ENCODE measurements around the gene GSTM2.
A peak's percentile ranks its signal among the peaks of the same experiment; 100 is the strongest.
"Not testable (repeated sequence)": the region's sequence is repeated elsewhere in the genome, so short reads cannot be mapped to it uniquely, and the experiment has no call there.

The GSTM2 gene

DNA sequence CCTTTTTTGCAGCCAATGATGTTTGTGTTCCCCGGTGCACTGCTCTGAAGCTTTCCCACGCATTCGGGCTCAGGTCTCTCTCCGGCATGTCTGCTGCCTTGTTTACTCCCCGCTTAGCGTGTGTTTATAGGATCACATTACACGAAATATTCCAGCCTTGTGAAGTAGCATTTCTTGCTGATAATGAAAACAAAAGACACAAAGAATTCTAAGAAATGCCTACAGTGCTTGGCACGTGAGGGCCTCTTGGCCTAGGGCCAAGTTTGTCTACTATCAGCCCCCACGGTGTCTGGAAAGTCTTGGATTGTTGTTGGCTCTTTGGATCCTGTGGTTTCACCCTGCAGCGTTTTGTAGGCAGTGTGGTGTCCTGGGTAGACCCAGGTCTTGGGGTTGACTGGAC is 23.2 kb upstream of the GSTM2 start:
- DNase-seq (ENCODE audit: low read depth, low spot score) = no peak

- no peak for DNase-seq (ENCODE audit: low read depth, low spot score)
Measured at GRCh38 chr1:109649491-109649914, 18.4 kb upstream of the GSTM2 start.

- DNase-seq (ENCODE audit: low read depth, low spot score) = no peak
Measured at GRCh38 chr1:109650609-109651008, 17.2 kb upstream of the GSTM2 start.

DNA sequence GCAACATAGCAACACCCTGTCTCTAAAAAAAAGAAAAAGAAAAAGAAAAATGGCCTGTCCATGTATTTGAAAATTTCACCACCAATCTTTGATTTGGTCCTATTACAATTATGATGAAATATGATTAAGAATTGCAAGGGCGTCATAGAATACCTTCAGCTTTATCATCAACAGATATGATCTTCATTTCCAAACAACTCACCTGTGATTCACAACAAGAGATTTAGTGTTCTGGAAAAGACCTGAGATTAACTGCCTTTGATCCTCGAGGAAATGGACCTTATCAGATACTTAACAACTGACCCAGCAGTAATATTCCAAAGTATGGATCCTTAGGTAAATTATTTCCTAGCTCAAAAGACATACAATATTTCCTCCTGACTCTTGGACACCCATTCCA is 15.5 kb upstream of the GSTM2 start:
- DNase-seq (ENCODE audit: low read depth, low spot score) = no peak

DNA sequence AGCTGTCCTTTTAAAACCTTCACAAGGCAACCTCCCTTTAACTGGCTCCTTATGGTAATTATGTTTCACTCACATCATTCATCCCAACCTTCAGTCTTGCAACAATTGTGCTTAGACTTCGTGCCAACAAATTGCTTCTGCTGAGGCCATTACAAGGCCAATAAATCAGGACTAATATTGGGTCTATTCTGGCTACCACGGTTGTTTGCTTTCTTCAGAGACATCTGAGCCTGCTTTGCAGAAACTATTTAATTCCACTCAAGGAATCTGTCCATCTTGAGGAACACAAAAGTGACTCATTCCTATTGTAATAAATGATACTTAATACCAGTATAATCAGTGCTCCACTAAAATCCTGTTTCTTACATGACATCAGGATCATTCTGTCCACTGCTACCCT is 14.6 kb upstream of the GSTM2 start:
- no peak for DNase-seq (ENCODE audit: low read depth, low spot score)

GRCh38 chr1:109654519-109654918 is 13.3 kb upstream of the GSTM2 start:
- DNase-seq (ENCODE audit: low read depth, low spot score) = no peak

- DNase-seq (ENCODE audit: low read depth, low spot score) = peak; percentile 59
Measured at GRCh38 chr1:109655615-109656519, 12.0 kb upstream of the GSTM2 start, which contains the start of gene GSTM4. TSS of gene GSTM4 (plus strand) at chr1:109656099. CDS start at chr1:109656390, 291 bp downstream.

DNA sequence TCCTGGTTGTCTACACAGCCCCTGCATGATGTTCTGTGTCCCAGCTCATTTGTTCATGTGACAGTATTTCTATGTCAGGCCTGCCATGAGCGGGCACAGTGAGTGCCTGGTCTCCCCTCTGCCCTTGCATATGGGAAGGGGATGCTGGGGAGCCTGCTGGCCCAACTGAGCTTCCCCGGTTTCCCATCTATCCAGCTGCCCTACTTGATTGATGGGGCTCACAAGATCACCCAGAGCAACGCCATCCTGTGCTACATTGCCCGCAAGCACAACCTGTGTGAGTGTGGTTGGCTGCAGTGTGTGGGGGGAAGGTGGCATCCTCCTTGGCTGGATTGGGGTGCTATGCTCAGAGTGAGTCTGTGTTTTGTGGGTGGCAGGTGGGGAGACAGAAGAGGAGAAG is 10.5 kb upstream of the GSTM2 start:
- no peak for DNase-seq (ENCODE audit: low read depth, low spot score)

GRCh38 chr1:109657970-109658369 is 9.9 kb upstream of the GSTM2 start:
- no peak for DNase-seq (ENCODE audit: low read depth, low spot score)

- no peak for DNase-seq (ENCODE audit: low read depth, low spot score)
Measured at GRCh38 chr1:109658533-109659042, 9.3 kb upstream of the GSTM2 start.

- no peak for DNase-seq (ENCODE audit: low read depth, low spot score)
Measured at GRCh38 chr1:109659145-109659544, 8.7 kb upstream of the GSTM2 start.

DNA sequence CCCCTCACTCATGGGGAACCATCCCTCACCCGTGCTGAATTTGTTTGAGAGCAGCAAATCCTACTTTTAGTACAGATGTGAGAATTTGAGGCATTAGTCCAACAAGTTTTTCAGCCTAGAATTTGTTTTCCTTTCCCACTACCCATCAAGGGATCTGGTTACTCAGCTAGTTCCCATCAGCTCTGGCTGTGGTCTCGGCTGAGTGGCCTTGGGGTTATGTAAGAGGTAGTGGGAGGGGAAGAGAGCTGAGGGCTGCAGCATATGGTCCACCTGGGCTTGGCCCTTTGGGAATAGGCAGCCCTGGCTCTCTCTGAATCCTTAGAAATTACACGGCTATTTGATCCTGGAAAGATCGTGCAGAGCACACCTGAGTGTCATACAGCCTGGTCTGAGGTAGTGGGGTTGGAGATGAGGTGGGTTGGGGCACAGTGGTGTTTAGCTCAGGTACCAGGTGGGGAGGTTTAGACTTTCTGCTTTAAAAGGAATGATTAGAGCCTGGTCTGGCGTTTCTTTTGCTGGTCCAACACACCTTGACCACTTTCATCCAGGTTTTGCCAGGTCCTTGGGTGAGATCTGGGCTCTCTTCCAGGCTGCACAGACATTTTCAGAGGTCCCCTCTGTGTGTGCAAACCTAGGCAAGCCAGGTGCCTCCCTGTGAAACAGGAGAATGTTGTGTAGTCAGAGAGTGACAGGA is 7.7 kb upstream of the GSTM2 start:
- DNase-seq (ENCODE audit: low read depth, low spot score) = no peak

DNA sequence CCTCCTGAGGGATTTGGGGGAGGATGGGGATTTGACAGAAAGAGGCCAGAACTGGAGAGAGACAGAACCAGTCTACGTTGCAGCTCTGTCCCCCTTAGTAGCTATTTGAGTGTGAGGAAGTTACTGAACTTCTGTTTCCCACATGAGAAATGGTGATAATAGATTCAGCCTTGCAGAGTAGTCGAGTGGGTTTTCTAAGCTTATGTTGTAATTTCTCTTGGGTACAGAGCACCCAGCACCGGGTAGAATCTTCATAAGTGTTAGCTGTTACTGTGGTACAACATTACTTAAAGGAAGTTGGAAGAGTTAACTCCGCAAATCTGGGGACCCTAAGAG is 7.2 kb upstream of the GSTM2 start:
- not testable (repeated sequence) for DNase-seq (ENCODE audit: low read depth, low spot score)

DNA sequence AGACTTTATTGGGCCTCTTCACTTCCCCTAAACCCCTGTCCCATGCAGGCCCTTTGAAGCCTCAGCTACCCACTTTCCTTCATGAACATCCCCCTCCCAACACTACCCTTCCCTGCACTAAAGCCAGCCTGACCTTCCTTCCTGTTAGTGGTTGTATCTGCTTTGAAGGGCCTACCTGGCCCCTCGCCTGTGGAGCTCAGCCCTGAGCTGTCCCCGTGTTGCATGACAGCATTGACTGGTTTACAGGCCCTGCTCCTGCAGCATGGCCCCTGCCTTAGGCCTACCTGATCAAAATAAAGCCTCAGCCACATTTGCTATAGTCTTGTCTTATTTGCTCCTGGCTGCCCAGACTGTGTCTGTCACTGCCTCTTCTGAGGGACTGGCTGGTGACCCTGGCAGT is 6.5 kb upstream of the GSTM2 start:
- DNase-seq (ENCODE audit: low read depth, low spot score) = no peak

DNA sequence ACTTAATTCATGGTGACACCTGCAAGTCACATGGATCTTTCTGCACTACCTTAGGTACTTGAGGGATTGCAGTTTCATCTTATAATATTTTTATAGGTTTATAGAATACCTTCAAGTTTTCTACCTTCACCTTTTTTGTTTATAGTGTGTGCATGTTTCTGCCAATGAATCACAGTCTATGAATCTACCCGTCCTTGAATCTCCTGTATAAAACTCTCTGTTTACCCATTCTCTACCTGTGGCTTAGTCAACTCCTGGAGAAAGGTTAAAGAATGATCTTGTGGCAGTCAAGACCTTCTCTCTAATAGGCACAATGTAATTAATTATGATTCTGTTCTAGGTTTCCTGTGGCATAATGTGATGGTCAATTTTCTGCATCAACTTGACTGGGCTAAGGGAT is 3.2 kb upstream of the GSTM2 start:
- DNase-seq (ENCODE audit: low read depth, low spot score) = no peak

DNA sequence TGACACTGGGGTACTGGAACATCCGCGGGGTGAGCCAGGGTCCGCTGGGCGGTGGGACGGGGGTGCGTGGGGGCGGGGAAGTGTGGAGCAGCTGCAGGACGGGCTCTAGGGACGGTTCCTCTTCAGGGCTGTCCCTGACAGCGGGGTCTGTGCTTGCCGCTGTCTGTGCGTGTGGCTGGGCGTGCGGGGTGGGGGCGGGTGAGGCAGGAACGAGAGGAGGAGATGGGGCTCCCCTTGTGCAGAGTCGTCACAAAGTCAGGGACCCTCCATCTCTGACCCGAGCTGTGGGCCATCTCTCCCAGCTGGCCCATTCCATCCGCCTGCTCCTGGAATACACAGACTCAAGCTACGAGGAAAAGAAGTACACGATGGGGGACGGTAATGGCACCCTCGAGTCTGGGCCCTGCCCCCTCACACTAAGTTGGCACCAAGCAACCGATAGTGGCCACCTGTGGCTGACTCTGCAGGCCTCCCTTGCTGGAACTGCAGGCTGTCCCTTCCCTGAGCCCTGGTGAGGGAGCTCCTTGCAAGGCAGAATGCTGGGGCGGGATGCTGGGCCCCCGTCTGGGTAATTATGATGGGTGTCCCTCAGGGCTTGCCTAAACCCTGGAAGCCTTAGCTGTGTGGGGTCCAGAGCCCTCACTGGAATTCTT is 392 bp downstream of the GSTM2 start:
- DNase-seq (ENCODE audit: low read depth, low spot score) = no peak

- DNase-seq (ENCODE audit: low read depth, low spot score) = no peak
Measured at GRCh38 chr1:109669246-109669948, 1.5 kb downstream of the GSTM2 start.

GRCh38 chr1:109669949-109670302 is 2.1 kb downstream of the GSTM2 start:
- DNase-seq (ENCODE audit: low read depth, low spot score) = not testable (repeated sequence)

GRCh38 chr1:109671067-109671466 is 3.2 kb downstream of the GSTM2 start:
- DNase-seq (ENCODE audit: low read depth, low spot score) = no peak

DNA sequence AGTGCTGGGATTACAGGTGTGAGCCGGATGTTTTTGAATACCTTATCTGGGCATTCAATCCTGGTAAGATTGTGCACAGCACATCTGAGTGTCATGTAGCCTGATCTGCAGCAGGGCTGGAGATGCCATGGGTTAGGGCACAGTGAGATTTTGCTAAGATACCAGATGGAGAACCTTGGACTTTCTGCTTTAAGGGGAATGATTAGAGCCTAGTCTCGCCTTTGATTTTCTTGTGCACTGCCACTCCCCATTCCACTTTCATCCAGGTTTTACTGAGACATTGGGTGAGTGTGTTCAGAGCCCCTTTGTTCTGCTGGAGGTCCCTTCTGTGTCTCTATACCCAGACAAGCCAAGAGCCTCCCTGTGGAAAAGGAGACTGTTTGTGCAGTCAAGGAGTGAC is 6.0 kb downstream of the GSTM2 start:
- not testable (repeated sequence) for DNase-seq (ENCODE audit: low read depth, low spot score)

DNA sequence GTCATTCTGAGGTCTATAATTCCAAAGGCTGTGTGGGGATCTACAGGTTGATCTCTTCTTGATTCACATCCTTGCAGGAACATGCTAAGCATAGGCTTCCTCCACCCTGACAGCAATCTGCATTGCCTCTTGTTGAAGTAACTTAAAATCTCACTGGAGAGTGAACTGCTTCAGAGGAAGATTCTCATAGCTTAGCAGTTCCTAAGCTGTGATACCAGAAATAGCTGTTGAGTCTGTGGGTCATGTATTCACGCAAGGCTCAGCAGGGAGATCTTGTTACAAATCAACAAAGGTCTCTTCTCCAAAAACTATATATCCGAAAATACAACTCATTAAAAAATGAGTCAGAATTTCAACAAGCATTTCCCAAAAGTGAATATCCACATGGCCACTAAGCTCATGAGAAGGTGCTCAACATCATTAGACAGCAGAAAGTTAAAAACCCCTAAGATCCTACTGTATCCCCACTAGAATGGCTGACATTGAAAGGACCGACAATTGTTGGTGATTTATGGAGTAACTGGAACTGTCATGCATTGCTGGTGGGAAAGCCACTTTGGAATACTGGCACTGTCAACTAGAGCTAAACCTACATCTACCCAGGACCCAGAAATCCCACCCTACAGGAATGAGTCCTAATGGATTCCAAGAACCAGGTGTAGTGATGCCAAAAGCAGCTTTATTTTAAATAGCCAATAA is 9.0 kb downstream of the GSTM2 start:
- DNase-seq (ENCODE audit: low read depth, low spot score) = not testable (repeated sequence)

Measured in iPS DF 19.7 (cell line).